Urinary bladder (tissue), 4 donors: ENCODE measurements around the gene SHANK3. TPM values are rescaled to one million over a fixed set of nuclear protein-coding genes. Genes with fewer than 3 reads are reported as not detected.
"Not testable (repeated sequence)": the region's sequence is repeated elsewhere in the genome, so short reads cannot be mapped to it uniquely, and the experiment has no call there.

Experiments
- DNase-seq: peaks from one replicate; pipeline ENCODE4 v3.0.0-alpha.2; 2015; ENCODE audit errors: extremely low spot score
- H3K27ac ChIP-seq: one replicate; pipeline ENCODE4 v1.5.1; 2013; ENCODE audit warnings: low read depth, mild to moderate bottlenecking, moderate library complexity
- H3K36me3 ChIP-seq: one replicate; pipeline ENCODE4 v1.6.1; 2013; ENCODE audit warnings: mild to moderate bottlenecking, moderate library complexity; ENCODE audit not compliant: insufficient read depth
- H3K4me1 ChIP-seq: one replicate; pipeline ENCODE4 v1.6.1; 2013; ENCODE audit warnings: mild to moderate bottlenecking, moderate library complexity; ENCODE audit not compliant: insufficient read depth
- H3K4me3 ChIP-seq: one replicate; pipeline ENCODE4 v1.5.1; 2013; ENCODE audit warnings: low read depth, low read length
- WGBS: extraction: QIAGEN DNeasy Blood & Tissue Kit; methylation state at CpG from one replicate; pipeline ENCODE4 v1.1.7; 2013; 5-methylcytosine and 5-hydroxymethylcytosine counted together
- polyA plus RNA-seq: library from polyadenylated mRNA; stranded (reverse); fragments of 200-250 nt; gene quantifications from one replicate; pipeline ENCODE4 v1.2.3, GENCODE V29; 2013
- total RNA-seq: library from RNA; depleted of rRNA; stranded (reverse); fragments of >200 nt; gene quantifications from one replicate; pipeline ENCODE4 v1.2.3, GENCODE V29; 2014
- donor health status: healthy with polysubstance abuse.
- donor health status: healthy.

SHANK3 gene
- total and polyA plus RNA-seq, 2 donors = 8.1 to 18.5 TPM

- Histone ChIP-seq H3K27ac (no peak overlapping the region), H3K4me1 (no peaks in the 10 kb centered on the region), H3K4me3 (no peak overlapping the region), H3K36me3 (no peaks in the 10 kb centered on the region)
- 94% methylated on average over 11 of the region's 11 CpGs for WGBS
- no peak for DNase-seq
These were observed 37.0 kb upstream of the SHANK3 start for GRCh38 chr22:50635591-50635990.

- H3K27ac ChIP-seq, H3K4me3 ChIP-seq, H3K4me1 ChIP-seq, H3K36me3 ChIP-seq, DNase-seq: not testable (repeated sequence)
- WGBS = 97% methylated on average over 12 of the region's 12 CpGs
These were observed 32.3 kb upstream of the SHANK3 start for GRCh38 chr22:50640296-50640695.

- Histone ChIP-seq H3K4me3 (no peak overlapping the region), H3K27ac (no peak overlapping the region), H3K36me3 (no peaks in the 10 kb centered on the region), H3K4me1 (no peaks in the 10 kb centered on the region)
- DNase-seq = no peak
- WGBS = 80% methylated on average over 15 of the region's 15 CpGs
These were observed 31.6 kb upstream of the SHANK3 start for GRCh38 chr22:50640857-50641647.

GRCh38 chr22:50641696-50642607 lies 30.7 kb upstream of the SHANK3 start:
- no peak for DNase-seq
- H3K27ac ChIP-seq = no peak overlapping the region
- 21% methylated on average over 17 of the region's 17 CpGs for WGBS
- H3K4me3 ChIP-seq = no peak overlapping the region
- no peaks in the 10 kb centered on the region for H3K36me3 ChIP-seq
- no peaks in the 10 kb centered on the region for H3K4me1 ChIP-seq

- H3K4me3 ChIP-seq, H3K4me1 ChIP-seq, H3K27ac ChIP-seq, DNase-seq, H3K36me3 ChIP-seq: not testable (repeated sequence)
- WGBS = 86% methylated on average over 17 of the region's 17 CpGs
These were observed 29.4 kb upstream of the SHANK3 start for GRCh38 chr22:50643021-50643820.

- not testable (repeated sequence) for DNase-seq, H3K27ac ChIP-seq, H3K4me1 ChIP-seq, H3K4me3 ChIP-seq, H3K36me3 ChIP-seq
- 69% methylated on average over 3 of the region's 3 CpGs for WGBS
These were observed 28.9 kb upstream of the SHANK3 start for GRCh38 chr22:50643821-50644101.

- no peaks in the 10 kb centered on the region for H3K4me1 ChIP-seq
- DNase-seq = no peak
- no peak overlapping the region for H3K4me3 ChIP-seq
- WGBS = 83% methylated on average over 10 of the region's 10 CpGs
- H3K36me3 ChIP-seq = no peaks in the 10 kb centered on the region
- no peak overlapping the region for H3K27ac ChIP-seq
These were observed 19.4 kb upstream of the SHANK3 start for GRCh38 chr22:50653256-50653655.

GRCh38 chr22:50654664-50655063 lies 18.0 kb upstream of the SHANK3 start:
- 80% methylated on average over 6 of the region's 6 CpGs for WGBS
- DNase-seq, H3K27ac ChIP-seq, H3K4me1 ChIP-seq, H3K4me3 ChIP-seq, H3K36me3 ChIP-seq: not testable (repeated sequence)

GRCh38 chr22:50656122-50657070 lies 16.2 kb upstream of the SHANK3 start:
- no peaks in the 10 kb centered on the region for H3K4me1 ChIP-seq
- no peak overlapping the region for H3K4me3 ChIP-seq
- no peak for DNase-seq
- no peaks in the 10 kb centered on the region for H3K36me3 ChIP-seq
- no peak overlapping the region for H3K27ac ChIP-seq
- 62% methylated on average over 23 of the region's 23 CpGs for WGBS

- Histone ChIP-seq H3K4me1 (no peaks in the 10 kb centered on the region), H3K36me3 (no peaks in the 10 kb centered on the region), H3K4me3 (no peak overlapping the region), H3K27ac (no peak overlapping the region)
- 61% methylated on average over 4 of the region's 4 CpGs for WGBS
- DNase-seq = no peak
These were observed 14.7 kb upstream of the SHANK3 start for GRCh38 chr22:50657925-50658324.

- 87% methylated on average over 7 of the region's 7 CpGs for WGBS
- H3K36me3 ChIP-seq, H3K4me3 ChIP-seq, DNase-seq, H3K27ac ChIP-seq, H3K4me1 ChIP-seq: not testable (repeated sequence)
These were observed 12.9 kb upstream of the SHANK3 start for GRCh38 chr22:50659711-50660110.

GRCh38 chr22:50660306-50660705 lies 12.3 kb upstream of the SHANK3 start:
- H3K4me1 ChIP-seq = no peaks in the 10 kb centered on the region
- H3K27ac ChIP-seq = no peak overlapping the region
- H3K36me3 ChIP-seq = no peaks in the 10 kb centered on the region
- no peak for DNase-seq
- H3K4me3 ChIP-seq = no peak overlapping the region

- WGBS = 93% methylated on average over 12 of the region's 12 CpGs
These were observed 7.4 kb upstream of the SHANK3 start for GRCh38 chr22:50665212-50665611.

More at GRCh38 chr22:50665212-50665611, 7.4 kb upstream of the SHANK3 start:
- H3K4me3 ChIP-seq = no peak overlapping the region
- no peaks in the 10 kb centered on the region for H3K36me3 ChIP-seq
- no peak overlapping the region for H3K27ac ChIP-seq
- DNase-seq = no peak
- H3K4me1 ChIP-seq = no peaks in the 10 kb centered on the region
